Karpas-422 (cell line): ENCODE measurements around the gene ERCC8. TPM values are rescaled to one million over a fixed set of nuclear protein-coding genes. Genes with fewer than 3 reads are reported as not detected.
"Not testable (repeated sequence)": the region's sequence is repeated elsewhere in the genome, so short reads cannot be mapped to it uniquely, and the experiment has no call there.

Source experiments
- DNase-seq: peaks from one replicate; pipeline ENCODE4 v3.0.0-alpha.2; 2015
- H2AFZ ChIP-seq: fragments of 200-600 bp; sonication (generic); 2 replicates; pipeline ENCODE4 v1.6.1; 2014; ENCODE audit warnings: antibody characterized with exemption, low read length, mixed read lengths
- H3K27ac ChIP-seq: fragments of 200-600 bp; sonication (generic); 2 replicates; pipeline ENCODE4 v1.5.1; 2014; ENCODE audit warnings: mild to moderate bottlenecking, low read length, moderate library complexity
- H3K27me3 ChIP-seq: fragments of 200-600 bp; sonication (generic); 2 replicates; pipeline ENCODE4 v1.6.1; 2014; ENCODE audit warnings: low read length, mixed read lengths
- H3K36me3 ChIP-seq: fragments of 200-600 bp; sonication (generic); 2 replicates; pipeline ENCODE4 v1.6.1; 2014; ENCODE audit warnings: low read length, mixed read lengths; ENCODE audit not compliant: insufficient read depth
- H3K4me1 ChIP-seq: fragments of 200-600 bp; sonication (generic); 2 replicates; pipeline ENCODE4 v1.6.1; 2014; ENCODE audit warnings: mild to moderate bottlenecking, low read length, mixed read lengths
- H3K4me2 ChIP-seq: fragments of 200-600 bp; sonication (generic); 2 replicates; pipeline ENCODE4 v1.6.1; 2014; ENCODE audit warnings: low read length, low read depth, mild to moderate bottlenecking; ENCODE audit not compliant: poor library complexity, severe bottlenecking
- H3K4me3 ChIP-seq: fragments of 200-600 bp; sonication (generic); 2 replicates; pipeline ENCODE4 v1.5.1; 2014; ENCODE audit warnings: mild to moderate bottlenecking, antibody characterized with exemption, low read length, mixed read lengths
- H3K79me2 ChIP-seq: fragments of 200-600 bp; sonication (generic); 2 replicates; pipeline ENCODE4 v1.6.1; 2014; ENCODE audit warnings: mild to moderate bottlenecking, low read length, mixed read lengths
- H3K9ac ChIP-seq: fragments of 200-600 bp; sonication (generic); 2 replicates; pipeline ENCODE4 v1.6.0; 2014; ENCODE audit warnings: low read length
- H3K9me2 ChIP-seq: fragments of 200-600 bp; sonication (generic), shearing (Covaris generic); replicated peaks from 2 replicates; pipeline ENCODE4 v1.6.0; 2014; ENCODE audit warnings: mild to moderate bottlenecking, low read length, moderate library complexity; ENCODE audit not compliant: insufficient read depth
- H3K9me3 ChIP-seq: fragments of 300-700, 200-600 bp; sonication (generic); 2 replicates; pipeline ENCODE4 v1.6.1; 2014; ENCODE audit warnings: low read length, mixed read lengths
- H4K20me1 ChIP-seq: fragments of 200-600 bp; sonication (generic); 2 replicates; pipeline ENCODE4 v1.6.1; 2014; ENCODE audit warnings: mild to moderate bottlenecking, antibody characterized with exemption, low read length, low read depth; ENCODE audit not compliant: insufficient read depth
- total RNA-seq: library from RNA; depleted of rRNA; stranded (reverse); fragments of >200 nt; shearing (Covaris generic); gene quantifications from 2 replicates; pipeline ENCODE4 v1.2.3, GENCODE V29; 2014; ENCODE audit warnings: low replicate concordance; rRNA removed

ERCC8 gene, protein sequence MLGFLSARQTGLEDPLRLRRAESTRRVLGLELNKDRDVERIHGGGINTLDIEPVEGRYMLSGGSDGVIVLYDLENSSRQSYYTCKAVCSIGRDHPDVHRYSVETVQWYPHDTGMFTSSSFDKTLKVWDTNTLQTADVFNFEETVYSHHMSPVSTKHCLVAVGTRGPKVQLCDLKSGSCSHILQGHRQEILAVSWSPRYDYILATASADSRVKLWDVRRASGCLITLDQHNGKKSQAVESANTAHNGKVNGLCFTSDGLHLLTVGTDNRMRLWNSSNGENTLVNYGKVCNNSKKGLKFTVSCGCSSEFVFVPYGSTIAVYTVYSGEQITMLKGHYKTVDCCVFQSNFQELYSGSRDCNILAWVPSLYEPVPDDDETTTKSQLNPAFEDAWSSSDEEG
- 13.6 and 23.0 TPM in 2 replicates for total RNA-seq

- H3K9ac ChIP-seq = peak within 1 kb of the TSS; percentile 90
- peak within 1 kb of the TSS; percentile 39; the same call in 1 of the 2 replicates for H3K27ac ChIP-seq
- peak; percentile 96 for DNase-seq
- H3K36me3 ChIP-seq = peaks cover 12% of the 10 kb centered on the region
- no peaks in the 10 kb centered on the region for H3K9me2 ChIP-seq
- H3K4me1 ChIP-seq = peaks cover 29% of the 10 kb centered on the region
- H3K27me3 ChIP-seq = no peaks in the 10 kb centered on the region
- no peaks in the 10 kb centered on the region; the same call in 1 of the 2 replicates for H3K9me3 ChIP-seq
- peak within 1 kb of the TSS; percentile 93 for H3K4me2 ChIP-seq
- H4K20me1 ChIP-seq = no peaks in the 10 kb centered on the region
- H3K4me3 ChIP-seq = peak within 1 kb of the TSS; percentile 85
- peaks cover 96% of the 10 kb centered on the region for H3K79me2 ChIP-seq
- H2AFZ ChIP-seq = peak within 1 kb of the TSS; percentile 82
These were observed at the start of gene ERCC8, which contains the start of gene NDUFAF2 for GRCh38 chr5:60944904-60945812. Gene ERCC8 (minus strand): TSS chr5:60945070. CDS start chr5:60945008, 62 bp downstream. Gene NDUFAF2 (plus strand): TSS chr5:60945205. CDS start chr5:60945256, 51 bp downstream.

- H3K4me1 ChIP-seq = no peaks in the 10 kb centered on the region
- no peak overlapping the region for H3K4me3 ChIP-seq
- no peaks in the 10 kb centered on the region for H3K9me2 ChIP-seq
- H3K27me3 ChIP-seq = no peaks in the 10 kb centered on the region
- peaks cover 4% of the 10 kb centered on the region; the same call in 1 of the 2 replicates for H4K20me1 ChIP-seq
- DNase-seq = no peak
- no peak overlapping the region for H3K9ac ChIP-seq
- H2AFZ ChIP-seq = no peak overlapping the region
- no peak overlapping the region for H3K4me2 ChIP-seq
- no peak overlapping the region for H3K27ac ChIP-seq
- peaks cover 80% of the 10 kb centered on the region for H3K79me2 ChIP-seq
- H3K9me3 ChIP-seq = peaks cover 14% of the 10 kb centered on the region
- peaks cover 12% of the 10 kb centered on the region; the same call in 1 of the 2 replicates for H3K36me3 ChIP-seq
These were observed 49.2 kb upstream of the ERCC8 start for GRCh38 chr5:60993875-60994571.

GRCh38 chr5:60993425-60993824, 48.6 kb upstream of the ERCC8 start:
- no peak overlapping the region for H2AFZ ChIP-seq
- peaks cover 15% of the 10 kb centered on the region for H3K9me3 ChIP-seq
- no peak overlapping the region for H3K4me3 ChIP-seq
- DNase-seq = no peak
- no peak overlapping the region for H3K9ac ChIP-seq
- peaks cover 12% of the 10 kb centered on the region; the same call in 1 of the 2 replicates for H3K36me3 ChIP-seq
- H3K79me2 ChIP-seq = peaks cover 75% of the 10 kb centered on the region
- peaks cover 4% of the 10 kb centered on the region; the same call in 1 of the 2 replicates for H4K20me1 ChIP-seq
- H3K4me1 ChIP-seq = no peaks in the 10 kb centered on the region
- H3K9me2 ChIP-seq = no peaks in the 10 kb centered on the region
- H3K27ac ChIP-seq = no peak overlapping the region
- no peak overlapping the region for H3K4me2 ChIP-seq
- no peaks in the 10 kb centered on the region for H3K27me3 ChIP-seq

- Histone ChIP-seq H3K9me3 (peaks cover 15% of the 10 kb centered on the region), H4K20me1 (peaks cover 4% of the 10 kb centered on the region; the same call in 1 of the 2 replicates), H2AFZ (no peak overlapping the region), H3K4me1 (no peaks in the 10 kb centered on the region), H3K27me3 (no peaks in the 10 kb centered on the region), H3K4me2 (no peak overlapping the region), H3K9me2 (no peaks in the 10 kb centered on the region), H3K79me2 (peaks cover 73% of the 10 kb centered on the region), H3K27ac (no peak overlapping the region), H3K36me3 (peaks cover 12% of the 10 kb centered on the region; the same call in 1 of the 2 replicates), H3K4me3 (no peak overlapping the region), H3K9ac (no peak overlapping the region)
- no peak for DNase-seq
These were observed 48.0 kb upstream of the ERCC8 start for GRCh38 chr5:60992871-60993270.

- no peak overlapping the region for H3K4me3 ChIP-seq
- H3K4me2 ChIP-seq = no peak overlapping the region
- H3K9ac ChIP-seq = no peak overlapping the region
- peaks cover 59% of the 10 kb centered on the region for H3K79me2 ChIP-seq
- H4K20me1 ChIP-seq = no peaks in the 10 kb centered on the region
- no peaks in the 10 kb centered on the region for H3K27me3 ChIP-seq
- 0 out of 2 replicates have a peak, but pooled peaks cover 3% of the 10 kb centered on the region for H3K4me1 ChIP-seq
- DNase-seq = no peak
- H2AFZ ChIP-seq = no peak overlapping the region
- H3K9me3 ChIP-seq = peaks cover 15% of the 10 kb centered on the region
- H3K36me3 ChIP-seq = peaks cover 12% of the 10 kb centered on the region; the same call in 1 of the 2 replicates
- H3K9me2 ChIP-seq = no peaks in the 10 kb centered on the region
- no peak overlapping the region for H3K27ac ChIP-seq
These were observed 44.9 kb upstream of the ERCC8 start for GRCh38 chr5:60989790-60990189.

DNA sequence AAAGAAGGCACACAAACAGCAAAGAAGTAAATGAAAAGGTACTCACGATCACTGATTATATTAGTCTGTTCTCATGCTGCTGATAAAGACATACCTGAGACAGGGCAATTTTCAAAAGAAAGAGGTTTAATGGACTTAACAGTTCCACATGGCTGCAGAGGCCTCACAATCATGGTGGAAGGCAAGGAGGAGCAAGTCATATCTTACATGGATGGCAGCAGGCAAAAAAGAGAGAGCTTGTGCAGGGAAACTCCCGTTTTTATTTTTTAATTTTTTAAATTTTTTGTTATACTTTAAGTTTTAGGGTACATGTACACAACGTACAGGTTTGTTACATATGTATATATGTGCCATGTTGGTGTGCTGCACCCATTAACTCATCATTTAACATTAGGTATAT, 37.3 kb upstream of the ERCC8 start:
- H4K20me1 ChIP-seq, H3K9me2 ChIP-seq, H3K9me3 ChIP-seq, H2AFZ ChIP-seq, H3K4me3 ChIP-seq, H3K4me2 ChIP-seq, H3K9ac ChIP-seq, H3K4me1 ChIP-seq, H3K27ac ChIP-seq, DNase-seq, H3K36me3 ChIP-seq, H3K27me3 ChIP-seq: not testable (repeated sequence)
- H3K79me2 ChIP-seq = peaks cover 56% of the 10 kb centered on the region

DNA sequence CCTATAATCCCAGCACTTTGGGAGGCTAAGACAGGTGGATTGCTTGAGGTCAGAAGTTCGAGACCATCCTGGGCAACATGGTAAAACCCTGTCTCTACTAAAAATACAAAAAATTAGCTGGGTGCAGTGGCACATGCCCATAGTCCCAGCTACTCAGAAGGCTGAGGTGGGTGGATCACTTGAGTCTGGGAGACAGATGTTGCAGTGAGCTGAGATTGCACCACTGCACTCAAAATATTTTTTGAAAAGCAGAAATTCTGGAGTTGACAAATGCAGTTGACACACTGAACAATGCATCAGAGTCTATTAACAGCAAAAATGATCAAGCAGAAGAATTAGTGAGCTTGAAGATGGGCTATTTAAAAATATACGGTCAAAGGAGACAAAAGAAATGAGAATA, 35.6 kb upstream of the ERCC8 start:
- Histone ChIP-seq H3K9me3 (no peaks in the 10 kb centered on the region), H3K27ac (no peak overlapping the region), H3K4me1 (no peaks in the 10 kb centered on the region), H3K4me3 (no peak overlapping the region), H3K9ac (no peak overlapping the region), H3K9me2 (no peaks in the 10 kb centered on the region), H3K79me2 (peaks cover 61% of the 10 kb centered on the region), H3K36me3 (no peaks in the 10 kb centered on the region; the same call in 1 of the 2 replicates), H3K4me2 (no peak overlapping the region), H4K20me1 (no peaks in the 10 kb centered on the region), H2AFZ (no peak overlapping the region), H3K27me3 (no peaks in the 10 kb centered on the region)
- DNase-seq = no peak
